PC-3 (cell line): ENCODE measurements around the gene LARP4B. TPM values are rescaled to one million over a fixed set of nuclear protein-coding genes. Genes with fewer than 3 reads are reported as not detected.

Experiments
- ATAC-seq: fragments of 200-7000 bp; cut with Tn5 transposase; 2 replicates; pipeline ENCODE4 v1.9.1; 2020; ENCODE audit warnings: mild to moderate bottlenecking, moderate library complexity
- BruUV-seq: library from RNA; stranded (reverse); fragments of 400-500 nt; replicated peaks from 2 replicates; lab custom pipeline; 2021; lab: Mats Ljungman, UMichigan
- CTCF ChIA-PET: fragments of 300-600 bp; sonication (Branson Sonifier 250); formaldehyde crosslinking; loops from one replicate; lab custom pipeline; 2022; ENCODE audit warnings: antibody characterized with exemption; lab: Charles Lee
- POLR2A ChIA-PET: fragments of 300-600 bp; sonication (Branson Sonifier 250); formaldehyde crosslinking; loops from one replicate; lab custom pipeline; 2022; ENCODE audit warnings: antibody characterized with exemption; ENCODE audit not compliant: unreplicated experiment; lab: Charles Lee
- DNase-seq: peaks from one replicate; pipeline ENCODE4 v3.0.0-alpha.2; 2015
- H2AFZ ChIP-seq: fragments of 300-600 bp; sonication (generic); 2 replicates; pipeline ENCODE4 v1.6.0; 2016; ENCODE audit warnings: antibody characterized with exemption, low read length
- H3F3A ChIP-seq: fragments of 300-600 bp; sonication (generic); one replicate; pipeline ENCODE4 v1.6.0; 2017; ENCODE audit warnings: antibody characterized with exemption, low read length, control low read depth, mild to moderate bottlenecking; ENCODE audit not compliant: unreplicated experiment
- H3K27ac ChIP-seq: fragments of 300-600 bp; sonication (generic); 2 replicates; pipeline ENCODE4 v1.5.1; 2016; ENCODE audit warnings: mild to moderate bottlenecking, low read length
- H3K27me3 ChIP-seq: fragments of 300-600 bp; sonication (generic); 2 replicates; pipeline ENCODE4 v1.6.1; 2016; ENCODE audit warnings: low read length, mixed read lengths
- H3K36me3 ChIP-seq: fragments of 300-600 bp; sonication (generic); 2 replicates; pipeline ENCODE4 v1.6.1; 2016; ENCODE audit warnings: low read depth, mixed run types, low read length, mixed read lengths
- H3K4me1 ChIP-seq: fragments of 300-600 bp; sonication (generic); 2 replicates; pipeline ENCODE4 v1.5.1; 2016; ENCODE audit warnings: low read length; ENCODE audit not compliant: insufficient read depth
- H3K4me2 ChIP-seq: fragments of 300-600 bp; sonication (generic); 2 replicates; pipeline ENCODE4 v1.6.0; 2016; ENCODE audit warnings: low read length
- H3K4me3 ChIP-seq: fragments of 300-600 bp; sonication (generic); 2 replicates; pipeline ENCODE4 v1.5.1; 2016; ENCODE audit warnings: mild to moderate bottlenecking, low read length, mixed read lengths
- H3K79me2 ChIP-seq: fragments of 300-600 bp; sonication (generic); 2 replicates; pipeline ENCODE4 v1.6.1; 2017; ENCODE audit warnings: low read length, mixed read lengths
- H3K9ac ChIP-seq: fragments of 300-600 bp; sonication (generic); 2 replicates; pipeline ENCODE4 v1.6.0; 2016; ENCODE audit warnings: mild to moderate bottlenecking, low read length
- H3K9me2 ChIP-seq: fragments of 300-600 bp; sonication (generic); replicated peaks from 2 replicates; pipeline ENCODE4 v1.6.1; 2016; ENCODE audit warnings: mixed run types, low read length, mixed read lengths
- H3K9me3 ChIP-seq: fragments of 300-600 bp; sonication (generic); 2 replicates; pipeline ENCODE4 v1.6.1; 2016; ENCODE audit warnings: low read length, mixed read lengths
- H4K20me1 ChIP-seq: fragments of 300-600 bp; sonication (generic); 2 replicates; pipeline ENCODE4 v1.6.1; 2016; ENCODE audit warnings: low read length, mixed read lengths
- EZH2 ChIP-seq: fragments of 300-600 bp; sonication (generic); IDR thresholded peaks from one replicate; pipeline ENCODE4 v1.6.1; 2017; ENCODE audit warnings: antibody characterized with exemption, mild to moderate bottlenecking, low read length; ENCODE audit not compliant: unreplicated experiment
- EZH2phosphoT487 ChIP-seq: fragments of 300-600 bp; sonication (generic); IDR thresholded peaks from 2 replicates; pipeline ENCODE4 v1.6.1; 2018; ENCODE audit warnings: mild to moderate bottlenecking, antibody characterized with exemption, low read length, borderline replicate concordance
- intact Hi-C: fragments of 100-400 bp; cut with micrococcal nuclease; formaldehyde crosslinking; loops from 2 replicates; pipeline ENCODE4 v1.9.0; 2023
- total RNA-seq: library from RNA; depleted of rRNA; stranded (reverse); fragments of >200 nt; gene quantifications from 2 replicates; pipeline ENCODE4 v1.2.3, GENCODE V29; 2014
- TF ChIP-seq, protein P1 (sequence below): fragments of 300-600 bp; sonication (generic); conservative IDR thresholded peaks from 2 replicates; pipeline ENCODE4 v1.5.1; 2017; ENCODE audit warnings: antibody characterized with exemption, low read depth, mild to moderate bottlenecking, low read length

The LARP4B gene
- total RNA-seq, 1 experiment from 2014 or later: 33.9 TPM

DNA sequence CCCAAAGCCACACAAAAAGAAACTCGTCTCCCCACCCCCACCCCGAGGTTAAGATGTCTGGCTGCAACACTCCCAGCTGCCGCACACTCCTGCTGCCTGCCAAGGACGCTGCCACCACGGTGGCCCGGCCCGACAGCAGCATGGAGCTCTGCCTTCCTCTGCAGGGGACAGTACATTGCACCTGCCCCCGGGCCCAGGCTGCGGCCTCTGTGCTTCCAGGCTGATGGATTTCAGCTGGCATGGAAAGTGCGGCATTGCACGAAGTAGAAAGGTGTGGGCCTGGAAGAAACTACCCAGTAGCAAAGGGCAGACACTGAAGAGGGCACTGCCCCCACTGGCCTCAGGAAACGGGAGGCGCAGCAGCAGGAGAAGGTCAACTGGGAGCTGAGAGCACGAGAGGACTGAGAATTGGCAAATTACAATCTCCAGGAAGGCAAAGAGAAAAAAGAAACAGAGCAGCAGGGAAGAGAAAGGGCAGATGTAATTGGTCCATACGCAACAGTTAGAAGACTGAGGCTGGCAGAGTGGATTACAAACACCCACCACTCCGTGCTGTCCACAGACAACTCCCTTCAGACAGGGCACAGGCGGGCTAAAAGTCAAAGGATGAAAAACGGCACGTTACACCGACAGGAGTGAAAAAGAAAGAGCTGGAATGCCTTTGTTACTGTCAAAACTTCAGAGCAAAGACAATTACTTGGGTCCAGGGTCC lies 124.9 kb downstream of the LARP4B start:
- Histone ChIP-seq H3K79me2 (no peaks in the 10 kb centered on the region), H3K36me3 (no peaks in the 10 kb centered on the region)

DNA sequence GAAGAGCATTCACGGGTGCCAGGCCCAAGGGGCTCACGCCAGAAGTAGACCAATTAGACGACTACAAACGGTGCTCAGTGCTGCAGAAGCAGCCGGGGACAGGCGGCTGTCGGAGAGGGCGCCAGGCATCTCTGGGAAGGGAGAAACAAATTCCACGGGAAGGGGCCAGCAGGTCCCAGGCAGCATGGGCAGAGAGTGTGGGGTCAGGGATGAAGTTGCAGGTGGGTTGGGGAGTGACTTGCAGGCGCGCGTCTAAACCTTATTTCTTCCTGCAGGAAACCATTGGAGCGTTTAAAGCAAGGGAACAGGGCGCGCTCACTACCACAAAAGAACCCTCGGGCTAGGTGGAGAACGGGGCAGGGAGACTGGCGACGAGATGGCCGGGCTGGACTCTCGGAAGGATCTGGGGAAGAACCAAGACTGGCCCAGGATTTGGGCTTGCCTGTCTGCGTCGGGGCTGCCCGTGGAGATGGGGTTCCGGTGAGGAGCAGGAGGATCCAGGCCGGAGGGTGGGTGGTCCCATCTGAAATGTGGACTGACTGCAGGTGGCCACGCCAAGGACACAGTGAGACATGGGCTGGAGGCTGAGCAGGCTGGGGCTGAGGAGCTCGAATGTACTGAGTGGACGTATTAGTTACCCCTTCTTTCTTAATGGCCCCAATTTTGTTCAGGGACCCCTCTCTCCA lies 125.7 kb downstream of the LARP4B start:
- POLR2A ChIA-PET: no interaction called here
- intact Hi-C loops: no loop called here
- BruUV-seq: no TSS peak
- H3F3A ChIP-seq: no peaks in the 10 kb centered on the region
- DNase-seq (no peak), ATAC-seq (no peak)
- H3K9ac ChIP-seq: no peak overlapping the region
- H3K27me3 ChIP-seq: no peaks in the 10 kb centered on the region
- no peaks in the 10 kb centered on the region for H4K20me1 ChIP-seq
- H2AFZ ChIP-seq: no peak overlapping the region
- no peaks in the 10 kb centered on the region for H3K4me1 ChIP-seq
- no peaks in the 10 kb centered on the region for H3K9me3 ChIP-seq
- no peaks in the 10 kb centered on the region for H3K36me3 ChIP-seq
- H3K4me3 ChIP-seq: no peak overlapping the region
- H3K4me2 ChIP-seq: no peak overlapping the region
- H3K79me2 ChIP-seq: no peaks in the 10 kb centered on the region
- no peak overlapping the region for H3K27ac ChIP-seq
- TF ChIP-seq, protein P1, sequence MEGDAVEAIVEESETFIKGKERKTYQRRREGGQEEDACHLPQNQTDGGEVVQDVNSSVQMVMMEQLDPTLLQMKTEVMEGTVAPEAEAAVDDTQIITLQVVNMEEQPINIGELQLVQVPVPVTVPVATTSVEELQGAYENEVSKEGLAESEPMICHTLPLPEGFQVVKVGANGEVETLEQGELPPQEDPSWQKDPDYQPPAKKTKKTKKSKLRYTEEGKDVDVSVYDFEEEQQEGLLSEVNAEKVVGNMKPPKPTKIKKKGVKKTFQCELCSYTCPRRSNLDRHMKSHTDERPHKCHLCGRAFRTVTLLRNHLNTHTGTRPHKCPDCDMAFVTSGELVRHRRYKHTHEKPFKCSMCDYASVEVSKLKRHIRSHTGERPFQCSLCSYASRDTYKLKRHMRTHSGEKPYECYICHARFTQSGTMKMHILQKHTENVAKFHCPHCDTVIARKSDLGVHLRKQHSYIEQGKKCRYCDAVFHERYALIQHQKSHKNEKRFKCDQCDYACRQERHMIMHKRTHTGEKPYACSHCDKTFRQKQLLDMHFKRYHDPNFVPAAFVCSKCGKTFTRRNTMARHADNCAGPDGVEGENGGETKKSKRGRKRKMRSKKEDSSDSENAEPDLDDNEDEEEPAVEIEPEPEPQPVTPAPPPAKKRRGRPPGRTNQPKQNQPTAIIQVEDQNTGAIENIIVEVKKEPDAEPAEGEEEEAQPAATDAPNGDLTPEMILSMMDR: no peak
- no peak for TF ChIP-seq EZH2phosphoT487
- TF ChIP-seq EZH2: no peak
- CTCF ChIA-PET: no interaction called here
- H3K9me2 ChIP-seq: no peaks in the 10 kb centered on the region

More for the DNA sequence above, 124.9 kb downstream of the LARP4B start:
- no peak overlapping the region for H3K27ac ChIP-seq
- H3K9me2 ChIP-seq: no peaks in the 10 kb centered on the region
- CTCF ChIA-PET: no interaction called here
- no peak overlapping the region for H3K4me3 ChIP-seq
- no peak overlapping the region for H3K9ac ChIP-seq
- no peaks in the 10 kb centered on the region for H3K9me3 ChIP-seq
- no TSS peak for BruUV-seq
- no peak for TF ChIP-seq EZH2
- intact Hi-C loops: no loop called here
- no peaks in the 10 kb centered on the region for H3K27me3 ChIP-seq
- H2AFZ ChIP-seq: no peak overlapping the region
- H3K4me2 ChIP-seq: no peak overlapping the region
- H3F3A ChIP-seq: no peaks in the 10 kb centered on the region
- DNase-seq (no peak), ATAC-seq (no peak)
- POLR2A ChIA-PET: no interaction called here
- H4K20me1 ChIP-seq: no peaks in the 10 kb centered on the region
- no peaks in the 10 kb centered on the region for H3K4me1 ChIP-seq

DNA sequence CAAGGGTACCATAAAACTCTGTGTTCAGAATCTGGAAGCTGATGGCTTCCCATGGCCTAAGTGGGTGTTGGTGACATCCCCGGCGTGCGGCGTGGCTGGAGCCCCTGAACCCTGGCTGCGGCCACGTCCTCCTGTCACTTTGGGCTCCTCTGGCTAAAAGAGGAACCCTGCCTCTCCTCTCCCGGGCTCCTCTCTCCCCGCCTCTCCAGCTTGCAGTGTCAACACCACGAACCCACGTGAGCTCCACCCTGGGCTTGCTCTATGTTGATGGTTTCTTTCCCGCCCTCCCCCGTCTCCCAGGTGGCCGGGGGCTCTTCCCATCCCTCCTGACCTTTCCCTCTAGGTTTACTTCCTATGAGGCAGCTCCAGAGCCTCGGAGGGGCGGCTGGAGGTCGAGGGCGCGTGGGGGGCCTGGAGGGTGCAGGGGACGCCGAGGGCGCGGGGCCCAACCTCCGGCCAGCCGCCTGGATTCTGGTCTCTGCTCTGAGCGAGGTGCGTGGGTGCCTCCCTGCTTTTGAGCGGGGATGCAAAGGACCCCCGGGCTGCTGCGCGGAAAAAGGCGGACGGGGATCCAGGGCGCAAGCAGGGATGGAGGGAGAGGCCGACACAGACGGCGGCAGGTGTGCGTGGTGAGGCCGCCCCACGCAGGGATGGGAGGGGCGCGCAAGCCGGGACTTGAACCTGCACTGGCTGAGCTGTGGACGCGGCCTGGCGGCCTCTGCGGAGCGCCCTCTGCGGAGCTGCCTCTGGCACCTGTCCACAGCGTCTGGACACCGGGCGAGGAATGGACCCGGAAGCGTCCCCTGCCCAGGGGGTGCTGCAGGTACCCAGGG lies 126.5 kb downstream of the LARP4B start:
- no peak for DNase-seq
- Histone ChIP-seq H3K9me3 (no peaks in the 10 kb centered on the region), H3K36me3 (no peaks in the 10 kb centered on the region), H4K20me1 (no peaks in the 10 kb centered on the region), H3K4me2 (no peak overlapping the region), H3K4me3 (no peak overlapping the region), H3K9me2 (no peaks in the 10 kb centered on the region), H3K79me2 (no peaks in the 10 kb centered on the region), H3F3A (no peaks in the 10 kb centered on the region), H2AFZ (no peak overlapping the region), H3K27me3 (no peaks in the 10 kb centered on the region), H3K4me1 (no peaks in the 10 kb centered on the region), H3K27ac (no peak overlapping the region), H3K9ac (no peak overlapping the region)
- CTCF ChIA-PET: no interaction called here
- TF ChIP-seq EZH2phosphoT487: no peak
- no peak for TF ChIP-seq EZH2
- TF ChIP-seq, protein P1: no peak
- ATAC-seq: no peak
- intact Hi-C loops: no loop called here
- POLR2A ChIA-PET: no interaction called here
- no TSS peak for BruUV-seq
